Loucy (cell line): Measurements from ENCODE around the gene ADARB2.

Experiments
- H2AFZ ChIP-seq: fragments of 200-600 bp; sonication (generic); 2 replicates; pipeline ENCODE4 v1.6.0; 2016; ENCODE audit warnings: antibody characterized with exemption, mild to moderate bottlenecking, low read length, moderate library complexity
- H3F3A ChIP-seq: fragments of 200-600 bp; 2 replicates; pipeline ENCODE4 v1.6.0; 2016; ENCODE audit warnings: antibody characterized with exemption, low read depth, mild to moderate bottlenecking
- H3K27me3 ChIP-seq: fragments of 200-600 bp; sonication (generic); 2 replicates; pipeline ENCODE4 v1.6.1; 2014; ENCODE audit warnings: low read length, mild to moderate bottlenecking; ENCODE audit not compliant: insufficient read depth, poor library complexity, severe bottlenecking
- H3K36me3 ChIP-seq: fragments of 200-600 bp; sonication (generic); 2 replicates; pipeline ENCODE4 v1.6.1; 2016; ENCODE audit warnings: low read length; ENCODE audit not compliant: insufficient read depth
- H3K4me1 ChIP-seq: fragments of 200-600 bp; sonication (generic); 2 replicates; pipeline ENCODE4 v1.5.1; 2014; ENCODE audit warnings: low read length, mild to moderate bottlenecking; ENCODE audit not compliant: insufficient read depth, poor library complexity, severe bottlenecking
- H3K4me2 ChIP-seq: fragments of 200-600 bp; sonication (generic); 2 replicates; pipeline ENCODE4 v1.6.0; 2014; ENCODE audit warnings: antibody characterized with exemption, low read length, low read depth, mild to moderate bottlenecking; ENCODE audit not compliant: poor library complexity, severe bottlenecking
- H3K4me3 ChIP-seq: fragments of 200-600 bp; sonication (generic); 2 replicates; pipeline ENCODE4 v1.5.1; 2014; ENCODE audit warnings: low read length, mild to moderate bottlenecking, mixed read lengths; ENCODE audit not compliant: poor library complexity, severe bottlenecking
- H3K79me2 ChIP-seq: fragments of 200-600 bp; sonication (generic); 2 replicates; pipeline ENCODE4 v1.6.1; 2014; ENCODE audit warnings: low read length; ENCODE audit not compliant: insufficient read depth
- H3K9ac ChIP-seq: fragments of 200-600 bp; sonication (generic); 2 replicates; pipeline ENCODE4 v1.6.0; 2014; ENCODE audit warnings: mild to moderate bottlenecking, low read depth, low read length, moderate library complexity; ENCODE audit not compliant: poor library complexity, severe bottlenecking
- H3K9me2 ChIP-seq: fragments of 200-600 bp; sonication (generic); replicated peaks from 2 replicates; pipeline ENCODE4 v1.6.1; 2016; ENCODE audit warnings: low read depth, low read length, mixed read lengths
- H3K9me3 ChIP-seq: fragments of 200-600 bp; sonication (generic); 2 replicates; pipeline ENCODE4 v1.6.1; 2014; ENCODE audit warnings: mild to moderate bottlenecking, antibody characterized with exemption, low read length, low read depth; ENCODE audit not compliant: insufficient read depth
- H4K20me1 ChIP-seq: fragments of 200-600 bp; sonication (generic); 2 replicates; pipeline ENCODE4 v1.6.0; 2014; ENCODE audit warnings: antibody characterized with exemption, low read length, mild to moderate bottlenecking; ENCODE audit not compliant: insufficient read depth, poor library complexity, severe bottlenecking
- CTCF ChIP-seq: fragments of 200-600 bp; sonication (generic); conservative IDR thresholded peaks from 2 replicates; pipeline ENCODE4 v1.5.1; 2014; ENCODE audit warnings: mild to moderate bottlenecking, antibody characterized with exemption, low read length
- EZH2phosphoT487 ChIP-seq: fragments of 200-600 bp; IDR thresholded peaks from 2 replicates; pipeline ENCODE4 v1.6.1; 2018; ENCODE audit warnings: antibody characterized with exemption, mild to moderate bottlenecking, moderate library complexity, borderline replicate concordance

Gene ADARB2

GRCh38 chr10:1410032-1410431 is 327.3 kb downstream of the ADARB2 start:
- H3K4me3 ChIP-seq, result no peak overlapping the region
- H3K9ac ChIP-seq, result no peak overlapping the region
- H3K9me3 ChIP-seq, result no peaks in the 10 kb centered on the region
- H2AFZ ChIP-seq, result no peak overlapping the region
- H3K4me1 ChIP-seq, result peaks cover 3% of the 10 kb centered on the region
- no peaks in the 10 kb centered on the region for H3K36me3 ChIP-seq
- TF ChIP-seq CTCF (no peak), EZH2phosphoT487 (no peak)
- H3K9me2 ChIP-seq, result no peaks in the 10 kb centered on the region
- H3K27me3 ChIP-seq, result no peaks in the 10 kb centered on the region
- H3K4me2 ChIP-seq, result no peak overlapping the region
- no peaks in the 10 kb centered on the region for H4K20me1 ChIP-seq
- no peaks in the 10 kb centered on the region for H3F3A ChIP-seq
- no peaks in the 10 kb centered on the region for H3K79me2 ChIP-seq

- H3K4me3 ChIP-seq, result no peak overlapping the region
- peaks cover 3% of the 10 kb centered on the region for H3K4me1 ChIP-seq
- H3K9me2 ChIP-seq, result no peaks in the 10 kb centered on the region
- no peaks in the 10 kb centered on the region for H3K9me3 ChIP-seq
- TF ChIP-seq CTCF (no peak), EZH2phosphoT487 (no peak)
- no peaks in the 10 kb centered on the region for H3K27me3 ChIP-seq
- H3K4me2 ChIP-seq, result no peak overlapping the region
- H4K20me1 ChIP-seq, result no peaks in the 10 kb centered on the region
- no peak overlapping the region for H3K9ac ChIP-seq
- H3K36me3 ChIP-seq, result no peaks in the 10 kb centered on the region
- no peaks in the 10 kb centered on the region for H3F3A ChIP-seq
- H2AFZ ChIP-seq, result no peak overlapping the region
- H3K79me2 ChIP-seq, result no peaks in the 10 kb centered on the region
Observed at GRCh38 chr10:1409392-1409791, 327.9 kb downstream of the ADARB2 start.

- H3K9ac ChIP-seq, result no peak overlapping the region
- H3K27me3 ChIP-seq, result no peaks in the 10 kb centered on the region
- H3K36me3 ChIP-seq, result no peaks in the 10 kb centered on the region
- H3K4me3 ChIP-seq, result no peak overlapping the region
- H3K4me2 ChIP-seq, result no peak overlapping the region
- peaks cover 3% of the 10 kb centered on the region for H3K4me1 ChIP-seq
- no peaks in the 10 kb centered on the region for H3F3A ChIP-seq
- no peaks in the 10 kb centered on the region for H3K9me3 ChIP-seq
- H4K20me1 ChIP-seq, result no peaks in the 10 kb centered on the region
- no peaks in the 10 kb centered on the region for H3K9me2 ChIP-seq
- H3K79me2 ChIP-seq, result no peaks in the 10 kb centered on the region
- no peak overlapping the region for H2AFZ ChIP-seq
- TF ChIP-seq CTCF (no peak), EZH2phosphoT487 (no peak)
Observed at GRCh38 chr10:1408651-1409367, 328.5 kb downstream of the ADARB2 start.
